ENCODE results near the gene SYT3. TPM values are rescaled to one million over a fixed set of nuclear protein-coding genes. Genes with fewer than 3 reads are reported as not detected.
"Not testable (repeated sequence)": the region's sequence is repeated elsewhere in the genome, so short reads cannot be mapped to it uniquely, and the experiment has no call there.

Gene SYT3
- total RNA-seq, 2 experiments from 2014 or later, result not detected

DNA sequence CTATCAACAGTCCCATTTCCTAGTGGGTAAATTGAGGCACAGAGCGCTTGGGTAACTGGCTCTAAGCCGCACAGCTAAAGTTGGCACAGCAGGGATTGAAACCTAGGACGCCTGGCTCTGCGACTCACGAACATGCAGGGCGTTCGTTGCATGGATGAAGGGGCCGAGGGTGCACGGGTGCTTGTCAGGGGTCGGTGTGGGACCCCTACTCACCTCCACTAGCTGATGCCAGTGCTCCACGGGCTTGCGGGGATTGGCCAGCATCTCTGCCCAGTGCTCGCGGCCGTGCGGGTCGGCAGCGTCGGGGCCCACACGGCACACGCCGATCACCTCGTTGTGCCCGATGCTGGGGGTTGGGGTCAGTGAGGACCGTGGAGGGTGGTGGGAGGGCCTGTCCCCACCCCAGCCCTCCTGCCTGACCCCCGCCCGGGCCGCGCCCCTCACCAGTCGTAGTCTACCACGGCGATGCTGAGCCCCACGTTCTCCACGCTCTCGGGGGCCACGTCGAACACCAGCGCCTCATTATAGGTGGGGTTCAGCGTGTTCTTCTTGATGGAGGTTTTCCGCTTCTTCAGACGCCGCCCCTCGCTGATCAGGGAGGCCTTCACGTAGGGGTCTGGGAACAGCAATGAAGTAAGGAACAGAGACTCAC is 14.6 kb downstream of the SYT3 start:
- DNase-seq, result no peak
- Mint-ChIP-seq H3K4me3 (no peak overlapping the region), H3K9me3 (no peaks in the 10 kb centered on the region), H3K36me3 (ENCODE audit: low read depth) (no peaks in the 10 kb centered on the region), H3K4me1 (no peaks in the 10 kb centered on the region), H3K27ac (no peak overlapping the region), H3K27me3 (no peaks in the 10 kb centered on the region)
- POLR2A ChIA-PET, result no interaction called here
- CTCF ChIA-PET, result no interaction called here

DNA sequence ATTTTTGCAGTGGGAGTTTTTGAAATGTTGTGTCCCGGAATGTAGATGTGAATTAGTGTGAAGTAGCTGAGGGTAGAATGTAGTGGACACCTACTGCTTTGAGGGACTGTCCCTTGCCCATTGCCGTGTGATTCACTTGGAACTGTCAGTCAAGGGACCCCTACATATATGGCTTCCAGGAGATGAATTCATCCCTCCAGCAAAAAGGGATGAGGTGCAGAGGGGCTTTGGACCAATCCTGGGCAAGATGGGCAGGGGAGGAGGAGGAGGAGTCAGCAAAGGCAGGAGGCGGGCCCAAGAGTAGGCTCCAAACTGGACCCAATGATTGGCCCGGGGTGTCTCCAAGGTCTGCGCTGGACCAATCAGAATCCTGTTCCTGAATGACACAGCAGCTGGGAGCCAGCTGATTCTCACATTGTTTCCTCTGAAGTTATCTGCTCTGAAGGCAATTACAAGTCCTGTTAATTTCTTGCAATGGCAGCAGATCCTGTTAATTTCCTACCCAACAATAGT is 19.2 kb downstream of the SYT3 start:
- CTCF ChIA-PET; DNase-seq; H3K27me3 Mint-ChIP-seq; H3K4me1 Mint-ChIP-seq; H3K36me3 Mint-ChIP-seq (ENCODE audit: low read depth); POLR2A ChIA-PET; H3K9me3 Mint-ChIP-seq; H3K27ac Mint-ChIP-seq; H3K4me3 Mint-ChIP-seq: not testable (repeated sequence)

DNA sequence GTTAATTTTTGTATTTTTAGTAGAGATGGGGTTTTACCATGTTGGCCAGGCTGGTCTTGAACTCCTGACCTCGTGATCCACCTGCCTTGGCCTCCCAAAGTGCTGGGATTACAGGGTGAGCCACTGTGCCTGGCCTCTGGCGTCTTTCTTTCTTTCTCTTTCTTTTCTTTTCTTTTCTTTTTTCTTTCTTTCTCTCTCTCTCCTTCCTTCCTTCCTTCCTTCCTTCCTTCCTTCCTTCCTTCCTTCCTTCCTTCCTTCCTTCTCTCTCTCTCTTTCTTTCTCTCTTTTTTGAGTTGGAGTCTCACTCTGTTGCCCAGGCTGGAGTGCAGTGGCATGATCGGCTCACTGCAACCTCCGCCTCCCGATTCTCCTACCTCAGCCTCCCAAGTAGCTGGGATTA is 20.5 kb downstream of the SYT3 start:
- H3K9me3 Mint-ChIP-seq; H3K4me1 Mint-ChIP-seq; CTCF ChIA-PET; H3K4me3 Mint-ChIP-seq; DNase-seq; H3K36me3 Mint-ChIP-seq (ENCODE audit: low read depth); POLR2A ChIA-PET; H3K27ac Mint-ChIP-seq; H3K27me3 Mint-ChIP-seq: not testable (repeated sequence)

DNA sequence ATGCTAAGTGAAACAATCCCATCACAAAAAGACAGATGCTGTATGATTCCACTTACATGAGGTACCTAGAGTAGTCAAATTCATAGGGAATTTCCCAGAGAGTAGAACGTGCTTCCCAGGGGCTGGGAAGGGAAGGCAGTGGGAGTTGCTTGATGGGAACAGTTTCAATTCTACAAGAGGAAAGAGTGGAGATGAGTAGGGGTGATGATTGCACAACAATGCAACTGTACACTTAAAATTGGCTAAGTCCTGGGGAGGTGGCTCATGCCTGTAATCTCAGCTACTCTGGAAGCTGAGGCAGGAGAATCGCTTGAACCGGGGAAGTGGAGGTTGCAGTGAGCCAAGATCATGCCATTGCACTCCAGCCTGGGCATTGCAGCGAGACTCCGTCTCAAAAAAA is 21.3 kb downstream of the SYT3 start:
- H3K36me3 Mint-ChIP-seq (ENCODE audit: low read depth); POLR2A ChIA-PET; H3K9me3 Mint-ChIP-seq; CTCF ChIA-PET; H3K27me3 Mint-ChIP-seq; DNase-seq; H3K4me3 Mint-ChIP-seq; H3K4me1 Mint-ChIP-seq; H3K27ac Mint-ChIP-seq: not testable (repeated sequence)

DNA sequence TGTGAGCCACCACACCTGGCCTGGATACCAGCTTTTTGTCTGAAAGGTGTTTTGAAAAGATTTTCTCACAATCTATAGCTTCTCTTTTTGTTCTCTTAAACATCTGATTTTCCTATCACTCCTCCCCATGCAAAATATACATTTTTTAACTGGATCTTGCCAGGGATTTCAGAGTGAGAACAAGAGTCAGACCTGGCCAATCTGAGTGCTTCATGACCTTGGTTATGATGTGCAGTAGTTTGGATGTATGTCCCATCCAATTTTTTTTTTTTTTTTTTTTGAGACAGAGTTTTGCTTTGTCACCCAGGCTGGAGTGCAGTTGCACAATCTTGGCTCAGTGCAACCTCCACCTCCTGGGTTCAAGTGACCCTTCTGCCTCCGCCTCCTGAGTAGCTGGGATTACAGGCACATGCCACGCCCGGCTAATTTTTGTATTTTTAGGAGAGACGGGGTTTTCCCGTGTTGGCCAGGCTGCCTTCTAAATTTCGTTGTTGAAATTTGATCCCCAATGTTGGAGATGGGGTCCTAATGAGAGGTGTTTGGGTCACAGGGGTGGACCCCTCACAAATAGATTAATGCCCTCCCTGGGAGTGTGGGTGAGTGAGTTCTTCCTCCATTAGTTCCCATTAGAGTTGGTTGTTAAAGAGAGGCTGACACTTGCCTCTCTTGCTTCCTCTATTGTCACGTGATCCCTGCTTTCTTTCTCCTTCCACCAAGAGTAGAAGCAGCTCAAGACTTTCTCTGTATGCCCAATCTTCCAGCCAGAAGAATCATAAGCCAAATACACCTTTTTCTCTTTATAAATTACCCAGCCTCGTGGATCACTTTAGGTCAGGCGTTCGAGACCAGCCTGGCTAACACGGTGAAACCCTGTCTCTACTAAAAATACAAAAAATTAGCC is 26.9 kb downstream of the SYT3 start:
- H3K9me3 Mint-ChIP-seq; POLR2A ChIA-PET; H3K4me1 Mint-ChIP-seq; H3K4me3 Mint-ChIP-seq; DNase-seq; H3K27ac Mint-ChIP-seq; H3K36me3 Mint-ChIP-seq (ENCODE audit: low read depth); CTCF ChIA-PET; H3K27me3 Mint-ChIP-seq: not testable (repeated sequence)

DNA sequence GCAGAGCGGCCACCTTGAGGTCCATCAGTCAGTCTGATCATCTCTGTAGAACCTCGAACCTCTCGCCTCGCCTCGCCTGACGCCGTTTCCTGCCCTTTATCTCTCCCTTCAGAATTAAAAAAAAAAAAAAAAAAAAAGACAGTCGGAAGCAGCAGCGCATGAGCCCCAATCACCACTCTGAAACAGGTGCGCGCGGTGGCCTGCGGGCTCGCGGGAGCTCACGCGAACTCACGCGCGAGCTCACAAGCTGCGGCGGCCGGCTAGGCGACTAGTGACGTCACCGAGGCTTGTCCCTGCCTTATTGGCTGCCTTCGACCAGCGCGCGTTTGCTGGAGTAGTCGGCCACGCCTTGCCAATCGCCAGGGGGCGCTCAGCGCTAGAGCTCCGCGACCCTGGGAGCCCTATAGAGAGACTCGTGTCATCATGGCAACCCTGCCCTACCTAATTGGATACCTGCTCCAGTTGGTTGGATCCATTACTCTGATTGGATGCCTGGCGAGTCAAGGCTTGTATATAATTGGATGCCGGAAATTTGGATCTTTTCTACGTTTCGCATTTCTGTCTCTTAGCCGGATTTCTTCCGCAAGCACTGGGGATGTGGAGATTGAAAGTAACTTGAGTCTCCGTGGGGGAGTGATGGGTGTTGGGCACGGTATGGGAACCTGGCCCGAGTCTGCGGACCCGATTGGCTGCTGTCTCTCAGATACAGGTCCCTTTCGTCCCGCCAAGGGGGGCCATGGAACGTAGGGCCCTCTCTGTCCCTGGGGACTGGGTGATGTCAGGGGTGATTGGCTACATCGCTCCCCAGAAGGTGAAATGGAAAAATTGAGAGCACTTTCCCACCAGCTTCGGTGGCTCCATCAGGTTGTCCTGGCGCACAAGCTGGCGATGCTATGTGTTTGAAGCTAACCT is 31.6 kb downstream of the SYT3 start:
- Mint-ChIP-seq H3K27me3 (peaks cover 15% of the 10 kb centered on the region), H3K9me3 (peaks cover 15% of the 10 kb centered on the region), H3K36me3 (ENCODE audit: low read depth) (no peaks in the 10 kb centered on the region), H3K4me3 (no peak overlapping the region), H3K27ac (peak overlapping the region; percentile 13), H3K4me1 (peaks cover 16% of the 10 kb centered on the region)
- CTCF ChIA-PET, result no interaction called here
- POLR2A ChIA-PET, result interaction anchor here (0.6 to 0.7 kb wide), 3 partner anchors 97 to 240 kb away, joined by 3 to 10 read pairs (median 3); partner anchors contain the start of gene JOSD2
- peak; percentile 81 for DNase-seq

DNA sequence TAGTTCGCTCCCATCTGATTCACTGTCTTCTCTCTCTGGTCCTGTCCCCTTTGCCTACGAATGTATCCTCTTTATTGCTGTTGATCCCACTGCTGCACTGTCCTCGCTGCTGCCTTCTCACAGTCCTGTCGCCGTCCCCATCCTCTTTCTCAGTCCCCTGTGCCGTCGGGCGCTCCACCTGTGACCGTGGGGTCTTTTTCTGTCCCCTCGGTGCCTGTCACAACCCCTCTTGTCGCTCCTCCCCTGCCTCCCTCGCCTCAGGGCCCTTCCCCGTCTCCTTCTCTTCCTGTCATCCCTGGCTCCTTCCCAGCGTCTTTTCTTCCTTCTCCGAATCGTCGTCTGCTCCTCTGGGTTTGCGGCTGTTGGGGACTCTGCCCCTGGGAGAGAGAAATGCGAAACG is 32.3 kb downstream of the SYT3 start:
- H3K36me3 Mint-ChIP-seq (ENCODE audit: low read depth), result no peaks in the 10 kb centered on the region
- no peak for DNase-seq
- POLR2A ChIA-PET, result no interaction called here
- no peak overlapping the region for H3K4me3 Mint-ChIP-seq
- CTCF ChIA-PET, result no interaction called here
- H3K27ac Mint-ChIP-seq, result no peak overlapping the region
- peaks cover 15% of the 10 kb centered on the region for H3K9me3 Mint-ChIP-seq
- H3K27me3 Mint-ChIP-seq, result peaks cover 20% of the 10 kb centered on the region
- H3K4me1 Mint-ChIP-seq, result peaks cover 16% of the 10 kb centered on the region

DNA sequence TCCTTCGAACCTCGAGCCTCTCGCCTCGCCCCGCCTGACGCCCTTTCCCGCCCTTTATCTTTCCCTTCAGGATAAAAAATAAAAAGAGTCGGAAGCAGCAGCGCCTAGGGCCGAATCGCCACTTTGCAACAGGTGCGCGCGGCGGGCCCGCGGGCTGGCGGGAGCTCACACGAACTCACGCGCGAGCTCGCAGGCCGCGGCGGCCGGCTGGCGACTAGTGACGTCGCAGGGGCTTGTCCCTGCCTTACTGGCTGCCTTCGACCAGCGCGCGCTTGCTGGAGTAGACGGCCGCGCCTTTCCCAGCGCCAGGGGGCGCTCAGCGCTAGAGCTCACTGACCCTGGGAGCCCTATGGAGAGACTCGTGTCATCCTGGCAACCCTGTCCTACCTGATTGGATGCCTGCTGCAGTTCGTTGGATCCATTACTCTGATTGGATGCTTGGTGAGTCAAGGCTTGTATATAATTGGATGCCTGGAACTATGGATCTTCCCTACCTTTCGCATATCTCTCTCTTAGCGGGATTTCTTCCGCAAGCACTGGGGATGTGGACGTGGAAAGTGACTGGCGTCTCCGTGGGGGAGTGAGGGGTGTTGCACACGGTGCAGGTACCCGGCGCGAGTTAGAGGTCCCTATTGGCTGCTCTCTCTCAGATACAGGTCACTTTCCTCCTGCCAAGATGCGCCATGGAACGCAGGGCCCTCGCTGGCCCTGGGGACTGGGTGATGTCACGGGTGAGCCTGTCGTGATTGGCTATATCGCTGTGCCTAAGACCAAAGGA is 33.4 kb downstream of the SYT3 start:
- H3K4me3 Mint-ChIP-seq; POLR2A ChIA-PET; CTCF ChIA-PET; H3K36me3 Mint-ChIP-seq (ENCODE audit: low read depth); DNase-seq; H3K27ac Mint-ChIP-seq: not testable (repeated sequence)
- Mint-ChIP-seq H3K4me1 (peaks cover 16% of the 10 kb centered on the region), H3K27me3 (peaks cover 29% of the 10 kb centered on the region), H3K9me3 (peaks cover 15% of the 10 kb centered on the region)

DNA sequence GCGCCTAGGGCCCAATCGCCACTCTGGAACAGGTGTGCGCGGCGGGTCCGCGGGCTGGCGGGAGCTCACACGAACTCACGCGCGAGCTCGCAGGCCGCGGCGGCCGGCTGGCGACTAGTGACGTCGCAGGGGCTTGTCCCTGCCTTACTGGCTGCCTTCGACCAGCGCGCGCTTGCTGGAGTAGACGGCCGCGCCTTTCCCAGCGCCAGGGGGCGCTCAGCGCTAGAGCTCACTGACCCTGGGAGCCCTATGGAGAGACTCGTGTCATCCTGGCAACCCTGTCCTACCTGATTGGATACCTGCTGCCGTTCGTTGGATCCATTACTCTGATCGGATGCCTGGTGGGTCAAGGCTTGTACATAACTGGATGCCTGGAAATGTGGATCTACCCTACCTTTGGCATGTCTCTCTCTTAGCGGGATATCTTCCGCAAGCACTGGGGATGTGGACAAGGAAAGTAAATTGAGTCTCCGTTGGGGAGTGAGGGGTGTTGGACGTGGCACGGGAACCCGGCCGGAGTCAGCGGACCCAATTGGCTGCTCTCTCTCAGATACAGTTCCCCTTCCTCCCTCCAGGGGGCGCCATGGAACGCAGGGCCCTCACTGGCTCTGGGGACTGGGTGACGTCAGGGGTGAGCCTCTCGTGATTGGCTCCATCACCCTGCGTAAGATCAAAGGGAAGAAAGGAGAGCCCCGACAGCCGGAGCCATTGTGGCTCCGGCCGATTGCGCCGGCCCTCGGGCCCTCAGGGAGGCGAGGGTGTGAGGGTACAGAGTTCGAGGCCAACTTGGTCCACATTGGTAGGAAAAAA is 35.2 kb downstream of the SYT3 start:
- CTCF ChIA-PET; DNase-seq; H3K27ac Mint-ChIP-seq; H3K4me3 Mint-ChIP-seq; H3K36me3 Mint-ChIP-seq (ENCODE audit: low read depth); POLR2A ChIA-PET: not testable (repeated sequence)
- Mint-ChIP-seq H3K9me3 (peaks cover 15% of the 10 kb centered on the region), H3K4me1 (peaks cover 16% of the 10 kb centered on the region), H3K27me3 (peaks cover 31% of the 10 kb centered on the region)

DNA sequence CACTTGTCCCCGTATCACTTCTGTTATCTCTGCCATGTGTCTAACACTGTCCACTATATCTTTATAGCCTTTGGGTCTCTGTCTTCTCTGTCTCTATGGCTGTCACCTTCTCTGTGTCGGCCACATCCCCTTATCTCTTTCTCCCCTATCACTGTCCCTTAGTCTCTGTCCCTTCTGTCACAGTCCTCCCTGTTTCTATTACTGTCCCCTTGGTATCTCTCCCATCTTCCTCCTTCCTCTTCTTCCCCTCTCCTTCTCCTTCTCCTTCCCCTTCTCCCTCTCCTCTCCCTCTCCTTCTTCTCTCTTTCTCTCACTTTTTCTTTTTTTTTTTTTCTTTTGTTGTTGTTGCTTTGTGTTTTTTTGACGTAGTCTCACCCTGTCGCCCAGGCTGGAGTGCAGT is 36.7 kb downstream of the SYT3 start:
- DNase-seq, result no peak
- Mint-ChIP-seq H3K27me3 (peaks cover 28% of the 10 kb centered on the region), H3K4me1 (peaks cover 9% of the 10 kb centered on the region), H3K27ac (no peak overlapping the region), H3K4me3 (no peak overlapping the region), H3K36me3 (ENCODE audit: low read depth) (no peaks in the 10 kb centered on the region), H3K9me3 (peaks cover 9% of the 10 kb centered on the region)
- CTCF ChIA-PET, result no interaction called here
- POLR2A ChIA-PET, result no interaction called here

DNA sequence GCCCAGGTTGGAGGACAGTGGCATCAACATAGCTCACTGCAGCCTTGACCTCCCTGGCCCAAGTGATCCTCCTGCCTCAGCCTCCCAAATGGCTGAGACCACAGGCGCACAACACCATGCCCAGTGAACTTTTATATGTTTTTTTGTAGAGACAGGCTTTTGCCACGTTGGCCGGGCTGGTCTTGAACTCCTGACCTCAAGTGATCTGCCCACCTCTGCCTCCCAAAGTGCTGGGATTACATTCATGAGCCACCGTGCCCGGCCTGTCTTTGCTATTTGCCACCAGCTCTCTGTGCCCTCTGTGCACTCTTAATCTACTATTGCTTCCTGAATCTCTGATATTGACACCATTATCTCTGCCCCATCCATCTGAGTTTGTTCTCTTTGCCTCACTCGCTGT is 37.2 kb downstream of the SYT3 start:
- no peak for DNase-seq
- ChIA-PET CTCF (no interaction called here), POLR2A (no interaction called here)
- Mint-ChIP-seq H3K27ac (no peak overlapping the region), H3K36me3 (ENCODE audit: low read depth) (no peaks in the 10 kb centered on the region), H3K9me3 (peaks cover 8% of the 10 kb centered on the region), H3K4me1 (peaks cover 4% of the 10 kb centered on the region), H3K4me3 (no peak overlapping the region), H3K27me3 (peaks cover 26% of the 10 kb centered on the region)

DNA sequence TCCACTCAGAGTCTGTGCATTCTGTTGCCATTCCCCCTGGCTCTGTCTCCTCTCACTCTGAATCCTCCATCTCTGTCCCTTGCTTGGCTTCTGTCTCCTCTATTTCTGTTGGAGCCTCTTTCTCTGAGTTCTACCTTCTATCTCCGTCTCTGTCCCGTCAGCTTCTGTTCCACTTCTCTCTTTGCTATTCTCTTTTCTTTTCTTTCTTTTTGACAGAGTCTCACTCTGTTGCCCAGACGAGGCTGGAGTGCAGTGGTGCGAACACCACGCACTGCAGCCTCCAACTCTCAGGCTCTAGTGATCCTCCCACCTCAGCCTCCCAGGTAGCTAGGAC is 37.6 kb downstream of the SYT3 start:
- Mint-ChIP-seq H3K4me3 (no peak overlapping the region), H3K27me3 (peaks cover 22% of the 10 kb centered on the region), H3K4me1 (no peaks in the 10 kb centered on the region), H3K9me3 (peaks cover 4% of the 10 kb centered on the region), H3K36me3 (ENCODE audit: low read depth) (no peaks in the 10 kb centered on the region), H3K27ac (no peak overlapping the region)
- ChIA-PET CTCF (no interaction called here), POLR2A (no interaction called here)
- DNase-seq, result no peak
